Liver (tissue), 9 donors: Measurements from ENCODE around the gene PPP2R3A. TPM values are rescaled to one million over a fixed set of nuclear protein-coding genes. Genes with fewer than 3 reads are reported as not detected.

Experiments
- DNase-seq: peaks from one replicate; pipeline ENCODE4 v3.0.0-alpha.2; 2017; ENCODE audit warnings: low spot score
- H3K27ac ChIP-seq, 2 donors: one replicate each; pipeline ENCODE4 v1.7.0; 2013; ENCODE audit warnings: inconsistent platforms in 2 of 2, low read length in 2 of 2, control low read depth in 1 of 2, low read depth in 1 of 2, mild to moderate bottlenecking in 1 of 2
- H3K27me3 ChIP-seq, 4 donors: one replicate each; pipeline versions ENCODE4 v1.6.1 to v1.7.0; 2013; ENCODE audit warnings: low read length in 3 of 4, inconsistent platforms in 1 of 4, mild to moderate bottlenecking in 1 of 4, moderate library complexity in 1 of 4; ENCODE audit not compliant: control insufficient read depth in 4 of 4, insufficient read depth in 4 of 4
- H3K36me3 ChIP-seq, 4 donors: one replicate each; pipeline versions ENCODE4 v1.6.1 to v1.7.0; 2013; ENCODE audit warnings: low read length in 3 of 4, mild to moderate bottlenecking in 3 of 4, low read depth in 1 of 4, moderate library complexity in 1 of 4; ENCODE audit not compliant: control insufficient read depth in 4 of 4, insufficient read depth in 3 of 4
- H3K4me1 ChIP-seq, 4 donors: one replicate each; pipeline versions ENCODE4 v1.6.1 to v1.7.0; 2013; ENCODE audit warnings: low read length in 3 of 4, mild to moderate bottlenecking in 3 of 4, moderate library complexity in 1 of 4; ENCODE audit not compliant: control insufficient read depth in 4 of 4, insufficient read depth in 4 of 4
- H3K4me3 ChIP-seq, 3 donors: one replicate each; pipeline versions ENCODE4 v1.6.1 to v1.7.0; 2013; ENCODE audit warnings: low read length in 3 of 3, control low read depth in 1 of 3, low read depth in 1 of 3, mild to moderate bottlenecking in 1 of 3
- H3K9ac ChIP-seq, 2 donors: one replicate each; pipeline ENCODE4 v1.7.0; 2013; ENCODE audit warnings: low read length in 2 of 2, mild to moderate bottlenecking in 2 of 2, moderate library complexity in 2 of 2, control low read depth in 1 of 2, low read depth in 1 of 2
- H3K9me3 ChIP-seq, 4 donors: one replicate each; pipeline versions ENCODE4 v1.6.1 to v1.7.0; 2013; ENCODE audit warnings: low read length in 3 of 4; ENCODE audit not compliant: control insufficient read depth in 4 of 4
- CTCF ChIP-seq: fragments of 150-350 bp; IDR thresholded peaks from 2 replicates; pipeline ENCODE4 v1.5.1; 2017; ENCODE audit warnings: improper control_type of control experiment, low read depth, low read length; ENCODE audit not compliant: missing input control
- EGR1 ChIP-seq, 2 donors: IDR thresholded peaks; 2 replicates each; pipeline ENCODE4 v1.6.1; 2016 to 2018; ENCODE audit warnings: antibody characterized with exemption in 2 of 2, low read depth in 2 of 2
- FOXA1 ChIP-seq: IDR thresholded peaks from 2 replicates; pipeline ENCODE4 v1.6.1; 2016; ENCODE audit warnings: antibody characterized with exemption
- HNF4G ChIP-seq: IDR thresholded peaks from 2 replicates; pipeline ENCODE4 v1.6.1; 2016; ENCODE audit warnings: antibody characterized with exemption
- JUND ChIP-seq, 2 donors: IDR thresholded peaks; 2 replicates each; pipeline ENCODE4 v1.6.1; 2016; ENCODE audit warnings: antibody characterized with exemption in 2 of 2
- MAX ChIP-seq: IDR thresholded peaks from 2 replicates; pipeline ENCODE4 v1.6.1; 2016; ENCODE audit warnings: antibody characterized with exemption
- NR2F2 ChIP-seq: IDR thresholded peaks from 2 replicates; pipeline ENCODE4 v1.6.1; 2016; ENCODE audit warnings: antibody characterized with exemption
- RAD21 ChIP-seq, 2 donors: IDR thresholded peaks; 2 replicates each; pipeline ENCODE4 v1.6.1; 2016; ENCODE audit warnings: antibody characterized with exemption in 2 of 2, mild to moderate bottlenecking in 2 of 2
- REST ChIP-seq: IDR thresholded peaks from 2 replicates; pipeline ENCODE4 v1.6.1; 2016; ENCODE audit warnings: antibody characterized with exemption, mild to moderate bottlenecking
- RXRA ChIP-seq, 2 donors: IDR thresholded peaks; 2 replicates each; pipeline ENCODE4 v1.6.1; 2017 to 2018; ENCODE audit warnings: antibody characterized with exemption in 2 of 2, mild to moderate bottlenecking in 1 of 2
- SP1 ChIP-seq: IDR thresholded peaks from 2 replicates; pipeline ENCODE4 v1.6.1; 2018; ENCODE audit warnings: antibody characterized with exemption, mild to moderate bottlenecking
- TAF1 ChIP-seq: conservative IDR thresholded peaks from 2 replicates; pipeline ENCODE4 v1.6.1; 2016; ENCODE audit warnings: antibody characterized with exemption, mild to moderate bottlenecking
- YY1 ChIP-seq: IDR thresholded peaks from 2 replicates; pipeline ENCODE4 v1.6.1; 2016; ENCODE audit warnings: antibody characterized with exemption, mild to moderate bottlenecking
- ZBTB33 ChIP-seq: IDR thresholded peaks from 2 replicates; pipeline ENCODE4 v1.6.1; 2016; ENCODE audit warnings: antibody characterized with exemption
- WGBS: extraction: QIAGEN DNeasy Blood & Tissue Kit; methylation state at CpG from one replicate; pipeline ENCODE4 v1.1.7; 2013; 5-methylcytosine and 5-hydroxymethylcytosine counted together
- polyA plus RNA-seq, 2 donors: library from polyadenylated mRNA; stranded (reverse) in 1 of 2; unstranded in 1 of 2; fragments of 200-250 nt in 1 of 2; fragments of >200 nt in 1 of 2; fragmentation: Nextera tagmentation in 1 of 2; extraction: Ambion mirVana in 1 of 2; gene quantifications; one replicate each; pipeline versions ENCODE4 v1.2.1 to v1.2.3, GENCODE V29; 2013 to 2015
- total RNA-seq, 2 donors: library from RNA; depleted of rRNA; stranded (reverse); fragments of >200 nt; gene quantifications; one replicate each; pipeline ENCODE4 v1.2.3, GENCODE V29; 2014
- donor health status: healthy.
- donor health status: healthy.
- donor health status: healthy.
- donor health status: healthy.
- donor health status: healthy.

Gene PPP2R3A
- total and polyA plus RNA-seq, 4 donors, result 0.54 to 3.3 (median 1.6) TPM

- TF ChIP-seq HNF4G (no peak), MAX (no peak), RAD21 (IDR thresholded peaks at IDR 0.05) (no peak), RXRA (IDR thresholded peaks at IDR 0.05) (no peak), SP1 (no peak), FOXA1 (no peak), ZBTB33 (no peak), EGR1 (IDR thresholded peaks at IDR 0.05; ENCODE audit: low read depth in 2 of 2) (no peak), REST (no peak), JUND (IDR thresholded peaks at IDR 0.05) (no peak), NR2F2 (no peak), CTCF (no peak), YY1 (no peak)
- H3K9ac ChIP-seq, result peak overlapping the region; percentile 18 to 76
- WGBS, result 7% methylated on average over 38 of the region's 38 CpGs
- H3K27ac ChIP-seq, result peak overlapping the region; percentile 70 to 81
- peak overlapping the region; percentile 65 to 83 (median 79) for H3K4me3 ChIP-seq
- DNase-seq, result peak; percentile 50
- H3K9me3 ChIP-seq, result no peaks in the 10 kb centered on the region
- peaks cover 3 to 7% (median 6%) of the 10 kb centered on the region in 4 donors for H3K4me1 ChIP-seq
- H3K36me3 ChIP-seq, result no peaks in the 10 kb centered on the region
- no peaks in the 10 kb centered on the region for H3K27me3 ChIP-seq
Measured at GRCh38 chr3:135966271-135966961, 888 bp downstream of the PPP2R3A start.

GRCh38 chr3:135966962-135967274 is 1.4 kb downstream of the PPP2R3A start:
- no peak overlapping the region for H3K27ac ChIP-seq
- no peaks in the 10 kb centered on the region for H3K36me3 ChIP-seq
- H3K27me3 ChIP-seq, result no peaks in the 10 kb centered on the region
- H3K4me3 ChIP-seq, result peak overlapping the region in 1 of 3 donors; percentile 79
- peaks cover 3 to 7% (median 6%) of the 10 kb centered on the region in 4 donors for H3K4me1 ChIP-seq
- no peak for TF ChIP-seq TAF1
- H3K9me3 ChIP-seq, result no peaks in the 10 kb centered on the region
- peak overlapping the region; percentile 18 to 48 for H3K9ac ChIP-seq
- 85% methylated on average over 2 of the region's 2 CpGs for WGBS
- no peak for DNase-seq
